Stimulated activated naive B cell treated with anti-CD40 and anti-IgM and Interleukin-4, amounts not matched to agents 10 μg/mL and 1 μg/mL and 100 μg/mL, for 72 hours (primary cell): Measurements from ENCODE around the gene FAM131C.
A peak's percentile ranks its signal among the peaks of the same experiment; 100 is the strongest.

Experiments
- ATAC-seq, 2 donors: fragments of 150-1000 bp; cut with Tn5 transposase; replicated peaks; 2 replicates each; pipeline ENCODE4 v1.10.0; 2021; ENCODE audit warnings: moderate library complexity in 1 of 2
- DNase-seq: peaks from one replicate; pipeline ENCODE4 v3.0.0; 2021
- H3K27ac Mint-ChIP-seq: one replicate; pipeline ENCODE4 v1.8.0; 2022; ENCODE audit warnings: mild to moderate bottlenecking, mixed read lengths
- H3K27me3 Mint-ChIP-seq, 2 donors: one replicate each; pipeline ENCODE4 v1.8.0; 2022; ENCODE audit warnings: mixed read lengths in 2 of 2
- H3K36me3 Mint-ChIP-seq, 2 donors: one replicate each; pipeline ENCODE4 v1.8.0; 2022; ENCODE audit warnings: mixed read lengths in 2 of 2, mild to moderate bottlenecking in 1 of 2
- H3K4me1 Mint-ChIP-seq, 2 donors: one replicate each; pipeline ENCODE4 v1.8.0; 2022; ENCODE audit warnings: mixed read lengths in 2 of 2, mild to moderate bottlenecking in 1 of 2
- H3K4me3 Mint-ChIP-seq, 2 donors: one replicate each; pipeline ENCODE4 v1.8.0; 2022; ENCODE audit warnings: mild to moderate bottlenecking in 2 of 2, mixed read lengths in 2 of 2, moderate library complexity in 1 of 2
- H3K9me3 Mint-ChIP-seq, 2 donors: one replicate each; pipeline ENCODE4 v1.8.0; 2022; ENCODE audit warnings: mixed read lengths in 2 of 2, mild to moderate bottlenecking in 1 of 2

FAM131C gene, protein sequence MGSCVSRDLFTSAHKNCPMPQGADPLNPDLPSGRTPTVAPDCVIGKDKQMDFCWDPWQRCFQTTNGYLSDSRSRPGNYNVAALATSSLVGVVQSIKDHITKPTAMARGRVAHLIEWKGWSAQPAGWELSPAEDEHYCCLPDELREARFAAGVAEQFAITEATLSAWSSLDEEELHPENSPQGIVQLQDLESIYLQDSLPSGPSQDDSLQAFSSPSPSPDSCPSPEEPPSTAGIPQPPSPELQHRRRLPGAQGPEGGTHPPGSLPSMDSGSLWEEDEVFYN

DNA sequence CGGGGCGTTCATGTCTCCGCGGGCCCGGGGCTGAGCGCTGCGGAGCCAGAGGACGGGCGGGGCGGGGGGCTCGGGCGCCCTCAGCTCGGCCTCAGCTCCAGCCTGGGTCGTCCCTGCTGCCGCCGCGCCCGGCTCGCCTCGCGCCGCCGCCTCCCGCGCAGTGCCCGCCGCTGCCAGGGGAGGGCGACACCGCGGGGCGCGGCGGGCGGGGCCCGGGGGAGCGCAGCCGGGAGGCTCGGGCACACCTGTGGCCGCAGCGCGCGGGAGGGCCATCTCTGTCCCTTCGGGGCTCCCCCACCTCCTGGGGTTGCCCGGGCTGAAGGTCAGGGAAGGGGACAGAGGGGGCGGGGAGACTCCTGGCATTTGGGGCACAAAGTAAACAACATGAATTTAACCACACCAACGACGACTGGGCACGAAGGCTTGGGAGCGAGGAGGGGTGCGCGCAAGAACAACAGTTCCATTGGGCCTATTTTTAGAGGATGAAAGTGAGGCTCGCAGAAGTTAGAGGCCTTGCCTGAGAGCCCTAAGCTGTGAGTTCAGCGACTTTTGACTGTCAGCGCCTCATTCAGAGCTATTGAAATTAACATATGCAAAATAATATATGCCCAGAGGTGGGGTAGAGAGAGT, at the start of gene FAM131C:
TSS of gene FAM131C (minus strand) at position 162 of the 630 bp plus-strand sequence. CDS start 209 bp downstream, outside the sequence.
- ATAC-seq (peak; percentile 81 to 90), DNase-seq (peak; percentile 83)
- no peaks in the 10 kb centered on the region for H3K36me3 Mint-ChIP-seq
- H3K27ac Mint-ChIP-seq = peak within 1 kb of the TSS; percentile 56
- no peaks in the 10 kb centered on the region for H3K9me3 Mint-ChIP-seq
- peak within 1 kb of the TSS; percentile 79 to 81 for H3K4me3 Mint-ChIP-seq
- peaks cover 37 to 58% of the 10 kb centered on the region in 2 donors for H3K27me3 Mint-ChIP-seq
- peaks cover 17 to 47% of the 10 kb centered on the region in 2 donors for H3K4me1 Mint-ChIP-seq

DNA sequence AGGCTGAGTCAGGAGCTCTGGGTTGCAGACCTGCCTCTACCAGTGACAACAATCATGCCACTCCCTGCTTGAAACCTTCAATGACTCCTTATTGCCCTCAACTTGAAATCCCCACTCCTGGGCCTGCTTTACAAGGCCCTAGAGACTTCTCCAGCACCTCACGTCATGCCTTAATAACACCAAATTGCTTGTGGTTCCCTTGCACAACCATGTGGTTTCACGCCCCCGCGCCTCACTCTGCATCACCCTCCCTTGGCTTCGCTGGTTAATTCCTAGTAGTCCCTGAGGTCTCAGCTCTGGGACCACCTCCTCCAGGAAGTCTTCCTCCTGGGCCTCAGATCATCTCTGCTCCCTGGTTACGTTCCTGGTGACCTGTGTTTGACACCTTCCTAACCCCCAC, 49.5 kb upstream of the FAM131C start:
- Mint-ChIP-seq H3K27ac (no peak overlapping the region), H3K27me3 (peaks cover 34 to 57% of the 10 kb centered on the region in 2 donors), H3K36me3 (no peaks in the 10 kb centered on the region), H3K9me3 (no peaks in the 10 kb centered on the region), H3K4me3 (no peak overlapping the region), H3K4me1 (peaks cover 6 to 8% of the 10 kb centered on the region in 2 donors)
- peak; percentile 82 to 89 for ATAC-seq
- peak; percentile 24 for DNase-seq

DNA sequence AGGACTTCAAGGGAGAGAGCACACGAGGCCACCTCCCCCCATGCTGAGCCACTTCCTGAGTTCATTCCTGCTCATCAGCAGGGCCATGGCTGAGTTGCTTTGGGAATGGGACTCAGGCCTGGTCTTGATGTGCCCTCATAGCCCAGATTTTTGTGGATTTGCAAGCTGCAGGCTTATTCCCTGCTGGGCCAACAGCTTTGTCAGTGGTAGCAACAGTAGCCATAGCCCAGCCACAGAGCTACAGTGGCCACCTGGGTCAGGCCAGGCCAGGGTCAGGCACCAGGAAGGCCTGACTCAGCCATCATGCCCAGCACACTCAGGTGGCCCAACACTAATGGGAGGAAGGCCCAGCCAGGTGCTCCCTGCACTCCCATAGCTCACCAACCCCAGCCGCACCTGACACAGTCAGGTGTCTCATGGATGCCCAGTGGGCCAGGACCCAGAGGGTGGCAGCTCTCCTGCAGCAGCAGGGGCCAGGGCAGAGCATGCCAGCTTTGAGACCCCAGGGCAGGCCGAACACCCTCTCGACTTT, 49.0 kb upstream of the FAM131C start:
- Mint-ChIP-seq H3K27ac (no peak overlapping the region), H3K4me1 (peaks cover 6 to 8% of the 10 kb centered on the region in 2 donors), H3K4me3 (no peak overlapping the region), H3K9me3 (no peaks in the 10 kb centered on the region), H3K27me3 (peaks cover 30 to 52% of the 10 kb centered on the region in 2 donors), H3K36me3 (no peaks in the 10 kb centered on the region)
- DNase-seq = no peak
- no peak for ATAC-seq

DNA sequence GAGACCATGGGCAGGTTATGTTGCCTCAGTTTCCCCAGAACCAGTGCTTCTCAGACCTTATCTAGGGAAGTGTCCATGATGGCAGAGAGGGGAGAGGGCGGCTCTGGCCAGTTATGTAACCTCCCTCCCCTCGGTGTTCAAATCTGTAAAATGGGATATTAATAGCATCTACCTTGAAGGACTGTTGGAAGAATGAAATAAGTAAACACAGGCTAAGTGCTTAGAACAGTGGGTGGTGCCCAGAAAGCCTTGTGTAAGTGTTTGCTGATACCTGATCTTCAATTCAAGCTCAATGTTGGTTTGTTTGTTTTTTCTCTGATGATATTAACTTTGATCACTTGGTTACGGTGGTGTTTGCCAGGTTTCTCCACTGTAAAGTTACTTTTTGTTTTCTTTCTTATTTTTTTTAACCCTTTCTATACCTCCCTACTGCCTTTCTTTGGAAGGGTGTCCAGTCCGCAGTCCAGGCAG, 47.5 kb upstream of the FAM131C start:
- Mint-ChIP-seq H3K27ac (no peak overlapping the region), H3K4me1 (peaks cover 6 to 8% of the 10 kb centered on the region in 2 donors), H3K4me3 (no peak overlapping the region), H3K27me3 (peaks cover 30 to 42% of the 10 kb centered on the region in 2 donors), H3K36me3 (no peaks in the 10 kb centered on the region), H3K9me3 (no peaks in the 10 kb centered on the region)
- ATAC-seq (no peak), DNase-seq (no peak)

DNA sequence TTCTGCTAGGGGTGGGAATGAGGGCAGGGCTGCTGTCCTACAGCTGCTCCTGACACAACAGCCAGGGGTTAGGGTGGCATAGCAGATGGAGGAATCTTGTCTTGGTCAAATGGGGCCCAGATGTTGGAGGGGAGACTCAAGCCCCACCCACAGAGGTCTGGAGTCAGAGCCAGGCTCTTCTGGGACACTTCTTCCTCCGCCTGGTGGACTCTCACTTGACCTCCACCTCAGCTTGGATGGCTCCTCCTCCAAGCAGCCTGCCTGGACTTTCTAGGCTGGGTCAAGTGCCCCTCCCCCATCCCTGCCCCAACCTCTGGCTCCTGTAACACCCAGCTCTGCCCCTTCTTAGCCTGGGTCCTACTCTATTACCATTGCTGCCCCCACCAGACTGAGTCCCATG, 47.0 kb upstream of the FAM131C start:
- Mint-ChIP-seq H3K4me1 (peaks cover 6 to 8% of the 10 kb centered on the region in 2 donors), H3K27me3 (peaks cover 30 to 36% of the 10 kb centered on the region in 2 donors)

DNA sequence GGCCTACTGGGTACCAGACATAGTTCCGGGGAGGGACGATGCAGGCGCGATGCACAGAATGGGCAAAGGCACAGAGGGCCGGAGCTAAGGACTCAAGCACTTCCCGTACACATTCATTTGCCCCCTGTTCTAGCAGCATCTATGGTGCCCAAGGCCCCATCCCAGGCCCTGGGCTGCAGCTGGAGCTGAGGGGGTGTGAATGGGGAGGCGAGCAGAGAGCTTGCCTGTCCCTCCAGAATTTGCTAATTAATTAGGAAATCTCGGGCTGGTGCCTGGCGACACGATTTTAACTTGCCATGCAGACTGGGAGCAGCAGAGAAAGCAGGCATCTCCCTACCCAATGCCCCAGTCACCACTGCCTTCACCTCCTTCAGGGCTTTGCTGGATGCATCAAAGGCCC, 46.5 kb upstream of the FAM131C start:
- H3K9me3 Mint-ChIP-seq = no peaks in the 10 kb centered on the region
- H3K36me3 Mint-ChIP-seq = no peaks in the 10 kb centered on the region
- peaks cover 6 to 8% of the 10 kb centered on the region in 2 donors for H3K4me1 Mint-ChIP-seq
- no peak for DNase-seq
- H3K27me3 Mint-ChIP-seq = peaks cover 30 to 34% of the 10 kb centered on the region in 2 donors
- no peak for ATAC-seq
- H3K4me3 Mint-ChIP-seq = no peak overlapping the region
- H3K27ac Mint-ChIP-seq = no peak overlapping the region

More for the DNA sequence above, 47.0 kb upstream of the FAM131C start:
- H3K27ac Mint-ChIP-seq = no peak overlapping the region
- H3K4me3 Mint-ChIP-seq = no peak overlapping the region
- no peak for ATAC-seq
- H3K9me3 Mint-ChIP-seq = no peaks in the 10 kb centered on the region
- no peak for DNase-seq
- H3K36me3 Mint-ChIP-seq = no peaks in the 10 kb centered on the region

DNA sequence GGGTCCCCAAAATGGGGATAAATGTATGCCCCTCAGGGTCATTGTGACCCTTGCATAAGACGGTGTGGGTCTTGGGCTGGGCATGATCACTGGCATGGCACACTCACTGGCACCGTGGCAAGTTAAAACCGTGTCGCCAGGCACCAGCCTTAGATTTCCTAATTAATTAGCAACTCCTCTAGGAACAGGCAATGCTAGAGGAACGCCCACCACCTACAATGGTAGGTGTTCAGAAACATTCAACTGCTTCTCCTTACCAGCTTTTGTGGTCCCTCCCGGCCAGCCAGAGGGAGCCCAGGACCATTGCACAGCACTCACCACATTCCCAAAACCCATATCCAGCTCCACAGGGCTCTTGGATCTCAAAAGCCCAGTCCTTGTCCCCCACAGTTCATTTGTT, 46.1 kb upstream of the FAM131C start:
- no peaks in the 10 kb centered on the region for H3K36me3 Mint-ChIP-seq
- no peaks in the 10 kb centered on the region for H3K9me3 Mint-ChIP-seq
- no peak overlapping the region for H3K27ac Mint-ChIP-seq
- DNase-seq (no peak), ATAC-seq (no peak)
- H3K27me3 Mint-ChIP-seq = peaks cover 26 to 30% of the 10 kb centered on the region in 2 donors
- peaks cover 6 to 8% of the 10 kb centered on the region in 2 donors for H3K4me1 Mint-ChIP-seq
- H3K4me3 Mint-ChIP-seq = no peak overlapping the region

DNA sequence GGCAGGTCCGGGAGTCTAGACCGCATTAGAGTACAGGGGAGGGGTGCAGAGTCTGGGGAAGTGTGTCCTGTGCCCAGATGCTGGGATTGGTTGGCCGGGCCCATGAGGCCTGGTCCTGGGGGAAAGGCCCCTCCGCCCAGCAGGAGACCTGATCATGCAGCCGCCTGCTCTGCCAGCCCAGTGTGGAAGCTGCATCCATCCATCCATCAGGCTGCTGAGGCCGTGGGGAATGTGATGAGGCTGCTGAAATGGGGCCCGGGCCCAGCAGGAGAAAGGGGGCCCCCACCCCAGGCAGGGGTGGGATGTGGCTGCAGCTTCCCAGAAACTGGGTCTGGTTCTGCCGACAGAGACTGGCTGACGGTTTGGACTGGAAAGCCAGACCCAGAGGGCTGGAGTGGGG, 45.3 kb upstream of the FAM131C start:
- H3K27ac Mint-ChIP-seq = no peak overlapping the region
- ATAC-seq = no peak
- DNase-seq = no peak

DNA sequence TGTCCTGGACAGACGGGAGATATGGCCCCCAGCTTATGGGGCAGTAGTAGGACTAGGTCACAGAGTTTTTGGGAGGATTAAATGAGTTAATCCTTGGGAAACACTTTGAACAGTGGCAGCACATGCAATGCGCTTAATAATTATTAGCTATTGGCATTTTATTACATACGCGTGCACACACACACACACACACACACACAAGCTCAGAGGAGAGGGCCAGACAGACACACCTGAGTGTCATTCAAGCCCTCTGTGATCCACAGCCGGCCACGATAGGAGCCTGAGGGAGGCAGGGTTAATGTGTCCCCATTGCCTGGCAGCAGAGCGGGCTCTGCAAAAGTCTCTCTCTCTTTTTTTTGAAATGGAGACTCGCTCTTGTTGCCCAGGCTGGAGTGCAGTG, 44.5 kb upstream of the FAM131C start:
- Mint-ChIP-seq H3K36me3 (no peaks in the 10 kb centered on the region), H3K27ac (no peak overlapping the region), H3K4me1 (peaks cover 4 to 5% of the 10 kb centered on the region in 2 donors)

More for the DNA sequence above, 45.3 kb upstream of the FAM131C start:
- Mint-ChIP-seq H3K36me3 (no peaks in the 10 kb centered on the region), H3K4me1 (peaks cover 6 to 8% of the 10 kb centered on the region in 2 donors), H3K9me3 (no peaks in the 10 kb centered on the region), H3K27me3 (peaks cover 22 to 25% of the 10 kb centered on the region in 2 donors), H3K4me3 (no peak overlapping the region)

DNA sequence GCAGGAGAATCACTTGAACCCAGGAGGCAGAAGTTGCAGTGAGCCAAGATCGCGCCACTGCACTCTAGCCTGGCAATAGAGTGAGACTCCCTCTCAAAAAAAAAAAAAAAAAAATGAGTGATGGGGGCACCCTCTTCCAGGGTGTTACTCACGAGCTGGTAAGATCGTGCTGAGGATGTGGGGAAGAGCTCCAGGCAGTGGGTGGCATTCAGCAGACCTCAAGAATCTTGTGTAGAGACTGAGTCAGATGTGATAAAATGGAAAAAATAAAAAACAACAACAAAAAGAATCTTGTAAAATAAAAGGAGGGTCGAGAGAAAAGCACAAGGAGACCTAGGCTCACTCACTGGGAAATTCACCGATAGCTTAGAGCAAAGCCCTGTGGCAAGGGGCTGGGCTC, 43.9 kb upstream of the FAM131C start:
- H3K27me3 Mint-ChIP-seq = peaks cover 23 to 26% of the 10 kb centered on the region in 2 donors
- ATAC-seq (no peak), DNase-seq (no peak)
- H3K9me3 Mint-ChIP-seq = no peaks in the 10 kb centered on the region
- no peak overlapping the region for H3K4me3 Mint-ChIP-seq
- H3K27ac Mint-ChIP-seq = no peak overlapping the region
- no peaks in the 10 kb centered on the region for H3K4me1 Mint-ChIP-seq
- H3K36me3 Mint-ChIP-seq = no peaks in the 10 kb centered on the region

More for the DNA sequence above, 44.5 kb upstream of the FAM131C start:
- DNase-seq (no peak), ATAC-seq (no peak)
- Mint-ChIP-seq H3K9me3 (no peaks in the 10 kb centered on the region), H3K4me3 (no peak overlapping the region), H3K27me3 (peaks cover 24 to 26% of the 10 kb centered on the region in 2 donors)

DNA sequence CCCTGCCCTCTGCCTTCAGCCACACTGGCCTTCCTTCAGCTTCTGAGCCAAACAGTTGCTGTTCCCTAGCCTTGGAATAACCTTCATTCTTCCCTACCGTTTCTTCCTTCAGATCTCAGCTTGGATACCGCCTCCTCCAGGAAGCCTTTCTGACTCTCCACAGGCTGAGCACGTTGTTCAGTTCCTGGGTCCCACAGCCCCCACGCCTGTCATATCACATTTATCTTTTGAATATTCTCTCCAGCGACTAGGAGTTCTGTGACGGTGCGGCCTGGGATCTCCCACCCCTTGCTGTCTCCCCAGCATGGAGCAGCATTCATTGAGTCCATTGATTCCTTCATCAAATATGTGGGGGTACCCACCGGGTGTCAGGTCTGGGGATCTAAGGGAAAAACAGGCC, 43.2 kb upstream of the FAM131C start:
- no peaks in the 10 kb centered on the region for H3K36me3 Mint-ChIP-seq
- no peak overlapping the region for H3K4me3 Mint-ChIP-seq
- no peak for ATAC-seq
- H3K27me3 Mint-ChIP-seq = peaks cover 26 to 30% of the 10 kb centered on the region in 2 donors
- no peak for DNase-seq
- no peaks in the 10 kb centered on the region for H3K4me1 Mint-ChIP-seq
- H3K9me3 Mint-ChIP-seq = no peaks in the 10 kb centered on the region
- H3K27ac Mint-ChIP-seq = no peak overlapping the region

DNA sequence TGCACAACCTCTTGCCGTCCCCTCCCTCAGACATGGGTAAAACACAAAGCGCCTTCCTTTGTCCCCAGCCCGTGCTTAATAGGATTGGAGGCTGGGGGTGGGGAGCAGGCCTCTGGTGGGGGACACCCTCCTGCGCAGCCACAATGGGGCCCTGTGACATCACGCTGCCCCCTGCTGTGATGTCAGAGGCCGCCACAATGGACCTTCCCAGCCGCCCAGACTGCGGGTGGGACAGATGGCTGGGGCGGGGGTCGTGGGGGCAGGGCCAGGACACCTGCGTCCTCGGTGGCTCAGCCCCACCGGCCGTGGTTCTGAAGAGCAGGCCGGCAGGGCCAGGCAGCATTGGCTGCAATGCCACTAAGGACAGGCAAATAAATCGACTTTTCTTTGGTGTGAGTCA, 42.6 kb upstream of the FAM131C start:
- Mint-ChIP-seq H3K4me1 (no peaks in the 10 kb centered on the region), H3K27ac (no peak overlapping the region), H3K9me3 (no peaks in the 10 kb centered on the region), H3K27me3 (peaks cover 31 to 36% of the 10 kb centered on the region in 2 donors), H3K4me3 (no peak overlapping the region), H3K36me3 (no peaks in the 10 kb centered on the region)
- no peak for ATAC-seq
- DNase-seq = no peak

DNA sequence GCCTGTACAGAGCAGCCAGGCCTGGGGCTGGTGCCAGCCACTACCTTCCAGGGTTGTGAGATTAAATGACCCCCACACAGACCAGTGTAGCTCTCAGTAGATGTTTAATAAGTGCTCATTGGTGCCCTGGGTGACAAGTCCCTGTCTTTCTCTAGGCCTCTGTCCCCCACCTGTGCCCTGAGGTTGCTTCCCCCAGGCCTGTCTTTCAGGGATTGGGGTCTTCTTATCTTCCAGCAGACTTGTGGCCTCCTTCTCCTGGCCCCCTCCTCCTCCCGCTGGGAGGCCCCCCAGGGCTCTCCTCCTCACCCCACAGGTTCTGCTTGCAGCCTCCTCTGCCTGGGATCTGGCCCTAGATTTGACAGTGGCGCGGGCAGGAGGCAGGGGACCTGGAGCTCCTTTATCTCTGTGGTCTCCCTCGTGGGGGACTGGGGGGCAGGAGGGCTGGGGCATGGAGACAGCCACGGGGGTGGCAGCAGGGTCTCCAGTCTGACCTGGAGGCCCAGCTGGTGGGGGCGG, 42.1 kb upstream of the FAM131C start:
- no peaks in the 10 kb centered on the region for H3K4me1 Mint-ChIP-seq
- no peak for ATAC-seq

DNA sequence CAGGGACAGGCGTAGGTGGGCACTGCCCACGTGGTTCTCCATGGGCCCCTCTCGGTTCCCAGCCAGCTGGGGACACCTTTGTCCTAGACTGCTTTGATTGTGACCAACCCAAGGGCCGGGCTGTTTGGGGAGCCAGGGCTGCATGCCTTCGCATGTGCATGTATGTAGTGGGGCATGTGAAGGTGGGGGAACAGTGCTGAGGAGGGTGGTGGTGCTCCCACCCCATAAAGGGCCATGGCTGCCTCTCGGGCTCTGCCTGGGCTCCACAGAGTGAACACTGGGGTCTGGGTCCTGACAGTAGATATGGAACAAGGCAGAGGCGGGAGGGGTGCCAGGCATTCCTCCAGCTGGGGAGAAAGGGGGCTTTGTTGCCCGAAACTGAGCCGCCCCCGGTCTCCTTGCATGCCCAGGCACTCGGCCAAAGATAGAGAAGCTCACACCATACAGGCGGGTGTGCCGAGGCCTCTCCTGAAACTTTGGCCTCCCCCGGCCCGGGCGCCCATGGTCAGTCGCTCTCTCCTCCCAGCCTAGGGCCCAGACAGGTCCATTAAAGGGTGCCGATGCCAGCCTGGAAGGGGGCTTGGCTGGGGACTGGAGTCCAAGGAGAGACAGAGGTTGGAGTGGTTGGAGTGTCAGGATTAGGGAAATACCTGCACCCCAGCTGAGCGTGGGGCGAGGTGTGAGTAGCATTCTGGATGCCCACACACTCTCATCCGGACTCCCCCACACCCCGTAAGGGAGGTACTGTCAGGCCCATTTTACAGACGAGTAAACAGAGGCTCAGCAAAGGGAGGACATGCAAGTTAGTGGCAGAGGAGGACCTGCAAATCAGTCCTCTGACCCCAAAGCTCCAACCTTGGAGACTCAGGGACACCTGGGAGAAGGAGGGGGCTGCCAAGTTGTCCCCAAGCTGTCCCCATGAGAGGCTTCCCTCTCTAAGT, 41.3 kb upstream of the FAM131C start:
- H3K4me3 Mint-ChIP-seq = no peak overlapping the region
- H3K36me3 Mint-ChIP-seq = no peaks in the 10 kb centered on the region
- peaks cover 0 to 3% of the 10 kb centered on the region in 2 donors for H3K9me3 Mint-ChIP-seq
- H3K27me3 Mint-ChIP-seq = peaks cover 39 to 40% of the 10 kb centered on the region in 2 donors
- DNase-seq = no peak
- H3K4me1 Mint-ChIP-seq = no peaks in the 10 kb centered on the region
- H3K27ac Mint-ChIP-seq = no peak overlapping the region
- ATAC-seq = no peak

More for the DNA sequence above, 42.1 kb upstream of the FAM131C start:
- no peak for DNase-seq
- Mint-ChIP-seq H3K9me3 (no peaks in the 10 kb centered on the region), H3K36me3 (no peaks in the 10 kb centered on the region), H3K27me3 (peaks cover 34% of the 10 kb centered on the region in 2 donors), H3K4me3 (no peak overlapping the region), H3K27ac (no peak overlapping the region)
